AG04449 (cell line): Measurements from ENCODE around the gene BCAS1.

Experiments
- CTCF ChIA-PET: fragments of 350-600 bp; formaldehyde crosslinking; extraction: SDS; loops from one replicate; lab custom pipeline; 2021; ENCODE audit warnings: antibody characterized with exemption; lab: Yijun Ruan, JAX
- POLR2A ChIA-PET: fragments of 400-600, 350-600 bp; formaldehyde crosslinking; extraction: SDS; loops from one replicate; lab custom pipeline; 2020; ENCODE audit warnings: antibody characterized with exemption, inconsistent platforms; lab: Yijun Ruan, JAX
- DNase-seq: peaks from one replicate; pipeline ENCODE4 v3.0.0-alpha.2; 2010; ENCODE audit warnings: low read depth, low spot score
- H3K4me3 ChIP-seq: 2 replicates; pipeline ENCODE4 v1.5.1; 2011; ENCODE audit warnings: low read depth, mild to moderate bottlenecking, control low read depth, low read length
- TF ChIP-seq, protein P1 (sequence below): IDR thresholded peaks from one replicate; pipeline ENCODE4 v1.5.1; 2011; ENCODE audit warnings: mild to moderate bottlenecking, moderate library complexity, low read length, control low read depth, inconsistent platforms; ENCODE audit not compliant: insufficient read depth; ENCODE audit errors: missing control alignments

The BCAS1 gene

DNA sequence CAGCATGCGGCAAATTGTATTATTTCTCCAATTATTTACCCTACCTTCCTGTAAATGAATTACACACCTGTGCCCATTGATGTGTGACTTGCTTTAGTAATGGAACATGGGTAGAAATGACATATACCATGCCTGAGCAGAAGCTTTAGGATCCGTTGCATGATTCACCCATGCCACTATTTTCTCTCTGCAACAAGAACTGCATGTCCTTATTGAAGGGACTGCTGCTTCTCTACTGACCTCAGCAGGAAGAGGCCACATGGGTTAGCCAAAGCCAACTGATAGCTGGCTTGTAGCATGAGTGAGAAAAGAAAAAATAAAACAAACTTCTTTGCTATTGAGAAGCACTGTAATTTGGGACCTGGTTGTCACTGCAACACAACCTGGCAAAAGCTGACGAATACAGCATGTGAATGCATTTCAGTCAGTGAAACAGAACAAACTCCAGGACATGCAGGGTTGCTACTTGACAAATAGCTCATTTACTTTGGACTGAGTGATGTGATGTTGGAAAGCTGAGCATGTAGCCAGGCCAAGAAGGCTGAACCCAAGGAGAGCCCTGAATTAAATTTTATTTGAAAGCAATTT, 99.2 kb downstream of the BCAS1 start:
- ChIA-PET POLR2A (no interaction called here), CTCF (interaction anchor here (0.6 kb wide), 1 partner anchor 1786 kb away, joined by 3 read pairs; no protein-coding TSS in a partner anchor)
- DNase-seq: no peak
- TF ChIP-seq, protein P1, sequence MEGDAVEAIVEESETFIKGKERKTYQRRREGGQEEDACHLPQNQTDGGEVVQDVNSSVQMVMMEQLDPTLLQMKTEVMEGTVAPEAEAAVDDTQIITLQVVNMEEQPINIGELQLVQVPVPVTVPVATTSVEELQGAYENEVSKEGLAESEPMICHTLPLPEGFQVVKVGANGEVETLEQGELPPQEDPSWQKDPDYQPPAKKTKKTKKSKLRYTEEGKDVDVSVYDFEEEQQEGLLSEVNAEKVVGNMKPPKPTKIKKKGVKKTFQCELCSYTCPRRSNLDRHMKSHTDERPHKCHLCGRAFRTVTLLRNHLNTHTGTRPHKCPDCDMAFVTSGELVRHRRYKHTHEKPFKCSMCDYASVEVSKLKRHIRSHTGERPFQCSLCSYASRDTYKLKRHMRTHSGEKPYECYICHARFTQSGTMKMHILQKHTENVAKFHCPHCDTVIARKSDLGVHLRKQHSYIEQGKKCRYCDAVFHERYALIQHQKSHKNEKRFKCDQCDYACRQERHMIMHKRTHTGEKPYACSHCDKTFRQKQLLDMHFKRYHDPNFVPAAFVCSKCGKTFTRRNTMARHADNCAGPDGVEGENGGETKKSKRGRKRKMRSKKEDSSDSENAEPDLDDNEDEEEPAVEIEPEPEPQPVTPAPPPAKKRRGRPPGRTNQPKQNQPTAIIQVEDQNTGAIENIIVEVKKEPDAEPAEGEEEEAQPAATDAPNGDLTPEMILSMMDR: no peak
- H3K4me3 ChIP-seq: no peak overlapping the region

DNA sequence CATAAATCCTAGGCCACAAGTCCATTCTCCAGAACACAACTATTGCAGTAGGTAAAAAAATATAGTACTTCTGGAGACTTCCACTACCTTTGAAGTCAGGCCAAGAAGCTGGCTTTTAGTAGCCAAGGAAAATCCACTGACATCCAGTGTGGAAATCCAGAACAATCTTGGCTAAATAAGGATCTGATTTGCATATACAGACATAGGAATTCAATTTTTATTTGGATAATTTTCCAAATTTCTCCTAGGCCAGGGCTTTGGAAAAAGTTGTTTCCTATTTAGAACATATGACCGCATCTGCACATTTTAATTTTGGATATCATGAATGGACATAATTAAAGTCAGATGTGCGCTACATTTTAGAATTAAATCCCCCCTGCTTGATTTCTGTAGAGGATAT, 100.2 kb downstream of the BCAS1 start:
- no peak for DNase-seq
- ChIA-PET POLR2A (interaction anchor here (0.6 kb wide), 1 partner anchor 48 kb away, joined by 4 read pairs; no protein-coding TSS in a partner anchor), CTCF (interaction anchor here (1.2 kb wide), 1 partner anchor 29 kb away, joined by 3 read pairs; no protein-coding TSS in a partner anchor)
- H3K4me3 ChIP-seq: no peak overlapping the region
- TF ChIP-seq, protein P1: no peak

DNA sequence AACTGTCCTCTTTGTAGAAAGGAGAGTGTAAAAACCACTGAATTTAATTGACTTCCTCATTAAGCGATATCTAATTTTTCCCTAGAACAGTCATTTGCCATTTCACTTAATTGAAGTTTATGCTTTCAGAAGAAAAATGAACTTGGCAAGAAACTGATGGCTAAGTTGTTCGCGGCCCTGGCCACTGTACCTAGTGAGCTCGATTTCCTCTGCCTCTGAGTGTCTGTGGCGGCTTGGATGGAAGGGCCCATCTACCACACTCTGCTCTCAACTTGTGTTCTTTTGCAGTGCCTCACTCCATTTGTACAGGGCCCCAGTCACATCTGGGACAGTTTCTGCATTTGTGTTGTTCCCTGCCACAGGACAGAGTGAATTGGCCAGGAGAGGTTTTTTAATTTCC, 102.9 kb downstream of the BCAS1 start:
- ChIA-PET CTCF (no interaction called here), POLR2A (no interaction called here)
- H3K4me3 ChIP-seq: no peak overlapping the region
- TF ChIP-seq, protein P1: no peak
- DNase-seq: no peak

- TF ChIP-seq, protein P1: no peak
- POLR2A ChIA-PET: no interaction called here
- CTCF ChIA-PET: no interaction called here
- DNase-seq: no peak
- H3K4me3 ChIP-seq: no peak overlapping the region
Observed at GRCh38 chr20:53966774-53967398, 103.5 kb downstream of the BCAS1 start.

DNA sequence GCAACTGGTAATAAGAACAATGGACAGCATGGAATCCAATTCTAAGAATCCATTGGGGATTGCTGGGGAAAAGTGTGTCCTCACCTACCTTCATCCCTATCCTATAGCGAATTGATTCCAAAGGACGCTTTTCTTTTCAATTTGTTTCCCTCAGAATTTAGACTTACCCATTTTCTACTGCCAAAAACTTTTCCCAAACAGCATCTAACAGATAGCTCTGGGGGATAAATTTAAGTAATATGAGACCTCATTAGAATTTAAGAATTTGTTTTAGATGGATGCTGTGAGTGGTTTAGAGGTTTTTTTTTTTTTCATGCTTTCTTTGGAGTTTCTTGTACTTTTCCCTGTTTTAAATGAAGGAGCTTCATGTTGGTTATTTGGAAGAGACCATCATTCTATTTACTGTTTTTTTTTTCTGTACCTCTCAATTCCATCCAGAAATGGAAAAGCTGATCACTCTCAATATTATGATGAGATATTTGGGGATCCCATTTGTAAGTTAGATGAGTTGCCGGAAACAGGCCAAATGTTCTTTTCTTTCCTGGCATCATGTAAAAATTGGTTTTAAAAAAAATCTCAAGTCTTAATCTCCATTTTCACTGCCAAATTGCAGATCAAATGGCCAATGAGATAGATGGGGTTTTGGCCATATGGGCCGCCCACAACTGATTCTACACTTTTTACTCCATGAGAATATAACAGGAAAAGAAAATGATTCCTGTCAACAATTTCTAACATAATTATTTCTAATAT, 105.7 kb downstream of the BCAS1 start:
- ChIA-PET POLR2A (no interaction called here), CTCF (no interaction called here)
- DNase-seq: no peak
- TF ChIP-seq, protein P1: no peak
- H3K4me3 ChIP-seq: no peak overlapping the region

DNA sequence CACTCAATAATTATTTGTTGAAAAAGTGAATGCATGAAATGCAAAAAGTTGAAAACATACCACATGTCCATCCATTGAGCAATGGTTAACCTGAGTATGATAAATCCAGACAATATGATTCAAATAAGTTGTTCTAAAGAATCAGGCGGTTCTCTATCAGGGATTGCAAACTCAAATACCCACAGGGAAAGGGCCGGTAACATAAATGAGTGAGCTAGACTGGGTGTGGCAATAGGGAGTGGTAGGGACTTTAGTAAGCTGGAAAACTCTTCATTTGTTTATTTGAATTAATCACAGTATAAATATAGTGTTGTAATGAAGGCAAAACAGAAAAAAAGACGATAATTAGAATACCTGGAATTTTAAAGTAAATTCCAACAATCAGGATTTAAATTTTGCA, 106.3 kb downstream of the BCAS1 start:
- H3K4me3 ChIP-seq: no peak overlapping the region
- DNase-seq: no peak
- TF ChIP-seq, protein P1: no peak
- ChIA-PET POLR2A (no interaction called here), CTCF (no interaction called here)
